H9 (cell line): ENCODE data around the gene GABPB2. TPM values are rescaled to one million over a fixed set of nuclear protein-coding genes. Genes with fewer than 3 reads are reported as not detected.

Source experiments
- DNase-seq: peaks from one replicate; pipeline ENCODE4 v3.0.0-alpha.2; 2017
- H2AFZ ChIP-seq: one replicate; pipeline ENCODE4 v1.6.1; 2013; ENCODE audit warnings: mild to moderate bottlenecking, low read length, control low read depth, moderate library complexity
- H2AK5ac ChIP-seq: 2 replicates; pipeline ENCODE4 v1.6.1; 2013; ENCODE audit warnings: low read length, control low read depth, mixed read lengths; ENCODE audit not compliant: insufficient read length
- H2BK120ac ChIP-seq: one replicate; pipeline ENCODE4 v1.6.1; 2013; ENCODE audit warnings: low read depth, mild to moderate bottlenecking, low read length, control low read depth, inconsistent platforms; ENCODE audit not compliant: poor library complexity, severe bottlenecking
- H2BK12ac ChIP-seq: 2 replicates; pipeline ENCODE4 v1.6.1; 2013; ENCODE audit warnings: low read length, control low read depth, mixed read lengths, low read depth; ENCODE audit not compliant: insufficient read length
- H2BK15ac ChIP-seq: 2 replicates; pipeline ENCODE4 v1.6.1; 2013; ENCODE audit warnings: low read depth, low read length, control low read depth
- H2BK20ac ChIP-seq: one replicate; pipeline ENCODE4 v1.6.1; 2013; ENCODE audit warnings: low read depth, mild to moderate bottlenecking, low read length, control low read depth, inconsistent platforms; ENCODE audit not compliant: poor library complexity, severe bottlenecking
- H2BK5ac ChIP-seq: 2 replicates; pipeline ENCODE4 v1.6.1; 2013; ENCODE audit warnings: low read length, control low read depth, mixed read lengths; ENCODE audit not compliant: insufficient read length
- H3K14ac ChIP-seq: 2 replicates; pipeline ENCODE4 v1.6.1; 2013; ENCODE audit warnings: low read length, control low read depth; ENCODE audit not compliant: insufficient read depth
- H3K18ac ChIP-seq: 2 replicates; pipeline ENCODE4 v1.6.1; 2013; ENCODE audit warnings: low read depth, mild to moderate bottlenecking, mixed read lengths, low read length, control low read depth; ENCODE audit not compliant: insufficient read length
- H3K23ac ChIP-seq: 2 replicates; pipeline ENCODE4 v1.6.1; 2013; ENCODE audit warnings: low read length, control low read depth, mixed read lengths, low read depth; ENCODE audit not compliant: insufficient read length
- H3K23me2 ChIP-seq: 2 replicates; pipeline ENCODE4 v1.6.1; 2013; ENCODE audit warnings: low read depth, mild to moderate bottlenecking, mixed read lengths, low read length, control low read depth; ENCODE audit not compliant: insufficient read length, poor library complexity, severe bottlenecking
- H3K27ac ChIP-seq: 2 replicates; pipeline ENCODE4 v1.5.1; 2013; ENCODE audit warnings: low read length, control low read depth, mixed read lengths, low read depth; ENCODE audit not compliant: insufficient read length
- H3K27me3 ChIP-seq: 2 replicates; pipeline ENCODE4 v1.6.1; 2013; ENCODE audit warnings: low read length, control low read depth, inconsistent platforms; ENCODE audit not compliant: insufficient read depth
- H3K4ac ChIP-seq: 2 replicates; pipeline ENCODE4 v1.6.1; 2013; ENCODE audit warnings: low read depth, mild to moderate bottlenecking, control low read depth, inconsistent platforms, low read length, moderate library complexity
- H3K4me1 ChIP-seq: 2 replicates; pipeline ENCODE4 v1.6.1; 2013; ENCODE audit warnings: low read length, control low read depth, inconsistent platforms; ENCODE audit not compliant: insufficient read depth
- H3K4me2 ChIP-seq: 2 replicates; pipeline ENCODE4 v1.6.1; 2013; ENCODE audit warnings: low read length, control low read depth, mixed read lengths; ENCODE audit not compliant: insufficient read length, insufficient read depth
- H3K56ac ChIP-seq: 2 replicates; pipeline ENCODE4 v1.6.1; 2013; ENCODE audit warnings: low read depth, mild to moderate bottlenecking, mixed read lengths, low read length, control low read depth; ENCODE audit not compliant: insufficient read length
- H3K79me1 ChIP-seq: 2 replicates; pipeline ENCODE4 v1.6.1; 2013; ENCODE audit warnings: low read depth, mild to moderate bottlenecking, moderate library complexity, low read length, control low read depth, inconsistent platforms; ENCODE audit not compliant: insufficient read depth, poor library complexity, severe bottlenecking
- H3K79me2 ChIP-seq: 2 replicates; pipeline ENCODE4 v1.6.1; 2013; ENCODE audit warnings: low read length, control low read depth, inconsistent platforms; ENCODE audit not compliant: insufficient read depth
- H3K9ac ChIP-seq: 2 replicates; pipeline ENCODE4 v1.6.1; 2013; ENCODE audit warnings: low read length, control low read depth, mixed read lengths; ENCODE audit not compliant: insufficient read length; ENCODE audit errors: extremely low read depth
- H3K9me3 ChIP-seq: one replicate; pipeline ENCODE4 v1.6.1; 2013; ENCODE audit warnings: low read depth, low read length, inconsistent platforms; ENCODE audit not compliant: control insufficient read depth
- H3T11ph ChIP-seq: one replicate; pipeline ENCODE4 v1.6.1; 2013; ENCODE audit warnings: mild to moderate bottlenecking, low read length, control low read depth, inconsistent platforms
- H4K20me1 ChIP-seq: one replicate; pipeline ENCODE4 v1.6.1; 2013; ENCODE audit not compliant: control insufficient read depth, insufficient read length, insufficient read depth
- H4K5ac ChIP-seq: 2 replicates; pipeline ENCODE4 v1.6.1; 2013; ENCODE audit warnings: low read depth, mild to moderate bottlenecking, mixed read lengths, low read length, control low read depth; ENCODE audit not compliant: insufficient read length
- H4K8ac ChIP-seq: replicated peaks from 2 replicates; pipeline ENCODE4 v1.6.1; 2013; ENCODE audit warnings: low read length, control low read depth, mixed read lengths, low read depth; ENCODE audit not compliant: insufficient read length
- H4K91ac ChIP-seq: 2 replicates; pipeline ENCODE4 v1.6.1; 2013; ENCODE audit warnings: low read depth, mild to moderate bottlenecking, moderate library complexity, mixed read lengths, low read length, control low read depth; ENCODE audit not compliant: insufficient read length
- H3K27ac Mint-ChIP-seq, 3 experiments: 2 replicates in 2 of 3; 3 replicates in 1 of 3; pipeline ENCODE4 v1.8.0; 2020 to 2021; ENCODE audit warnings: mixed read lengths in 3 of 3, mild to moderate bottlenecking in 1 of 3, moderate library complexity in 1 of 3
- H3K27me3 Mint-ChIP-seq: 2 replicates; pipeline ENCODE4 v1.8.0; 2021; ENCODE audit warnings: low read depth, mild to moderate bottlenecking, moderate library complexity, mixed read lengths
- H3K36me3 Mint-ChIP-seq, 3 experiments: 2 replicates in 2 of 3; 3 replicates in 1 of 3; pipeline ENCODE4 v1.8.0; 2020 to 2021; ENCODE audit warnings: low read depth in 3 of 3, mixed read lengths in 3 of 3; ENCODE audit not compliant: insufficient read depth in 1 of 3
- H3K4me1 Mint-ChIP-seq, 2 experiments: 2 replicates each; pipeline ENCODE4 v1.8.0; 2020; ENCODE audit warnings: mixed read lengths in 2 of 2
- H3K4me3 Mint-ChIP-seq, 2 experiments: 2 replicates in 1 of 2; 3 replicates in 1 of 2; pipeline ENCODE4 v1.8.0; 2020 to 2021; ENCODE audit warnings: mild to moderate bottlenecking in 2 of 2, mixed read lengths in 2 of 2, moderate library complexity in 1 of 2
- H3K9me3 Mint-ChIP-seq, 2 experiments: 2 replicates in 1 of 2; 3 replicates in 1 of 2; pipeline ENCODE4 v1.8.0; 2020; ENCODE audit warnings: mild to moderate bottlenecking in 2 of 2, mixed read lengths in 2 of 2, moderate library complexity in 1 of 2
- WGBS: extraction: QIAGEN DNeasy Blood & Tissue Kit; methylation state at CpG from one replicate; pipeline ENCODE4 v1.1.7; 2013; ENCODE audit warnings: missing lambda C conversion rate, low lambda C conversion rate, mixed read lengths; ENCODE audit not compliant: insufficient read length; ENCODE audit errors: extremely low coverage; 5-methylcytosine and 5-hydroxymethylcytosine counted together
- total RNA-seq: library from RNA; stranded (reverse); gene quantifications from 2 replicates; pipeline ENCODE4 v1.2.1, GENCODE V29; 2021
- TF ChIP-seq, protein P1 (sequence below): fragments of 200-600 bp; sonication (generic); conservative IDR thresholded peaks from 3 replicates; pipeline ENCODE4 v1.8.0; 2021; ENCODE audit warnings: antibody characterized with exemption, mild to moderate bottlenecking

The GABPB2 gene
- total RNA-seq, 1 experiment from 2014 or later: 4.1 TPM

DNA sequence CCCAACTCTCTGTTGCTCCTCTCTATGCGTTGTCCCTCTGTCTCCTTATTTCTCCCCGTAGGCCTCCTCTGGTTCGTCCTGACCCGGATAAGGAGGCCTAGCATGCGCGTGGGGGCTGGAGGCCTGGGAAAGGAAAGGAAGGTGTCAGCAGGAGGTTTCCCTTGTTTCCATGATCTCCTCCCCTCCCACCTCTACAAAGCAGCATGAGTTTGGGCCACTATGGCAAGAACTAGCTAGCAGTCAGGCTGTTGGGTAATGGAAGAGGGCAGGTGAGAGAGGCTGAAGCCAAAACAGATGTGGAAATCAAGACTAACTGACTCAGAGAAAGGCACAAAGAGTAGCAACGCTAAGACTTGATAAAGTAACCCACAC, 76.6 kb downstream of the GABPB2 start:
- WGBS: no CpG with 5 or more reads among the region's 7 CpGs
- H3K4ac ChIP-seq: no peak overlapping the region
- no peak overlapping the region for H3K27ac Mint-ChIP-seq
- H3K18ac ChIP-seq: no peak overlapping the region
- no peak overlapping the region for H3T11ph ChIP-seq
- no peaks in the 10 kb centered on the region for H3K79me1 ChIP-seq
- no peak overlapping the region for H3K23ac ChIP-seq
- no peak overlapping the region for H2BK5ac ChIP-seq
- no peaks in the 10 kb centered on the region for H3K9me3 ChIP-seq
- H4K5ac ChIP-seq: no peak overlapping the region
- no peak for DNase-seq
- H2BK12ac ChIP-seq: no peak overlapping the region
- H3K4me1 ChIP-seq: peaks cover 22% of the 10 kb centered on the region; the same call in 1 of the 2 replicates
- H3K27me3 Mint-ChIP-seq: peaks cover 31% of the 10 kb centered on the region
- H3K4me2 ChIP-seq: peak overlapping the region; percentile 90
- no peaks in the 10 kb centered on the region; the same call in 1 of the 2 replicates for H3K27me3 ChIP-seq
- H3K9me3 Mint-ChIP-seq: no peaks in the 10 kb centered on the region
- H3K56ac ChIP-seq: no peak overlapping the region
- TF ChIP-seq, protein P1, sequence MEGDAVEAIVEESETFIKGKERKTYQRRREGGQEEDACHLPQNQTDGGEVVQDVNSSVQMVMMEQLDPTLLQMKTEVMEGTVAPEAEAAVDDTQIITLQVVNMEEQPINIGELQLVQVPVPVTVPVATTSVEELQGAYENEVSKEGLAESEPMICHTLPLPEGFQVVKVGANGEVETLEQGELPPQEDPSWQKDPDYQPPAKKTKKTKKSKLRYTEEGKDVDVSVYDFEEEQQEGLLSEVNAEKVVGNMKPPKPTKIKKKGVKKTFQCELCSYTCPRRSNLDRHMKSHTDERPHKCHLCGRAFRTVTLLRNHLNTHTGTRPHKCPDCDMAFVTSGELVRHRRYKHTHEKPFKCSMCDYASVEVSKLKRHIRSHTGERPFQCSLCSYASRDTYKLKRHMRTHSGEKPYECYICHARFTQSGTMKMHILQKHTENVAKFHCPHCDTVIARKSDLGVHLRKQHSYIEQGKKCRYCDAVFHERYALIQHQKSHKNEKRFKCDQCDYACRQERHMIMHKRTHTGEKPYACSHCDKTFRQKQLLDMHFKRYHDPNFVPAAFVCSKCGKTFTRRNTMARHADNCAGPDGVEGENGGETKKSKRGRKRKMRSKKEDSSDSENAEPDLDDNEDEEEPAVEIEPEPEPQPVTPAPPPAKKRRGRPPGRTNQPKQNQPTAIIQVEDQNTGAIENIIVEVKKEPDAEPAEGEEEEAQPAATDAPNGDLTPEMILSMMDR: no peak
- peaks cover 24% of the 10 kb centered on the region for H3K23me2 ChIP-seq
- H3K4me1 Mint-ChIP-seq: peaks cover 34 to 42% of the 10 kb centered on the region in 2 experiments
- no peaks in the 10 kb centered on the region; a peak in 1 of 7 replicates for H3K36me3 Mint-ChIP-seq
- no peak overlapping the region for H2BK20ac ChIP-seq
- no peak overlapping the region for H3K27ac ChIP-seq
- H2BK120ac ChIP-seq: no peak overlapping the region
- no peaks in the 10 kb centered on the region for H3K79me2 ChIP-seq
- H4K91ac ChIP-seq: no peak overlapping the region
- H2BK15ac ChIP-seq: no peak overlapping the region
- H3K4me3 Mint-ChIP-seq: peak overlapping the region; percentile 85 to 86
- H3K14ac ChIP-seq: no peak overlapping the region; the same call in 1 of the 2 replicates
- no peak overlapping the region for H4K8ac ChIP-seq
- H3K9ac ChIP-seq: peak overlapping the region; percentile 40
- H4K20me1 ChIP-seq: peaks cover 4% of the 10 kb centered on the region
- H2AK5ac ChIP-seq: no peak overlapping the region
- H2AFZ ChIP-seq: no peak overlapping the region
